Measurements from ENCODE around the gene CDKL1. TPM values are rescaled to one million over a fixed set of nuclear protein-coding genes. Genes with fewer than 3 reads are reported as not detected.

CDKL1 gene
- total and polyA plus RNA-seq, 3 experiments from 2014 or later = 4.8 to 6.7 (median 5.8) TPM

- ChIA-PET POLR2A (interaction anchor here (0.6 to 1.9 kb wide), 2 partner anchors 15 to 34 kb away, joined by 3 to 11 read pairs; no protein-coding TSS in a partner anchor), CTCF (interaction anchor here (1.3 to 2.5 kb wide), 3 partner anchors 33 to 77 kb away, joined by 3 to 5 read pairs (median 5); no protein-coding TSS in a partner anchor)
- peaks cover 7 to 19% (median 15%) of the 10 kb centered on the region in 3 donors for H3K4me1 Mint-ChIP-seq
- peak overlapping the region; percentile 80 to 93 (median 87) for H3K4me3 Mint-ChIP-seq
- no peaks in the 10 kb centered on the region for H3K27me3 ChIP-seq (ENCODE audit: insufficient read depth, low read length, poor library complexity, severe bottlenecking)
- H3K4me1 ChIP-seq (ENCODE audit: insufficient read depth, low read length) = no peaks in the 10 kb centered on the region
- no peaks in the 10 kb centered on the region for H3K36me3 Mint-ChIP-seq
- no peaks in the 10 kb centered on the region for H3K9me3 Mint-ChIP-seq
- DNase-seq = no peak
- peaks cover 0 to 1% of the 10 kb centered on the region in 2 donors for H3K27me3 Mint-ChIP-seq
- H3K27ac ChIP-seq (ENCODE audit: low read depth, low read length) = no peak overlapping the region
- H3K4me3 ChIP-seq (ENCODE audit: low read length) = peak overlapping the region; percentile 73
- peak overlapping the region in 4 of 8 donors; percentile 29 to 81 (median 57) for H3K27ac Mint-ChIP-seq
- no peaks in the 10 kb centered on the region for H3K9me3 ChIP-seq (ENCODE audit: low read length)
- no peaks in the 10 kb centered on the region for H3K36me3 ChIP-seq (ENCODE audit: insufficient read depth, low read length)
Observed at GRCh38 chr14:50397390-50398188, 908 bp upstream of the CDKL1 start.

GRCh38 chr14:50395448-50395847, 1.2 kb downstream of the CDKL1 start:
- Histone ChIP-seq H3K4me3 (ENCODE audit: low read length) (no peak overlapping the region), H3K36me3 (ENCODE audit: insufficient read depth, low read length) (no peaks in the 10 kb centered on the region), H3K9me3 (ENCODE audit: low read length) (no peaks in the 10 kb centered on the region), H3K27me3 (ENCODE audit: insufficient read depth, low read length, poor library complexity, severe bottlenecking) (no peaks in the 10 kb centered on the region), H3K4me1 (ENCODE audit: insufficient read depth, low read length) (no peaks in the 10 kb centered on the region), H3K27ac (ENCODE audit: low read depth, low read length) (no peak overlapping the region)
- no peak for DNase-seq
- CTCF ChIA-PET = interaction anchor here (0.7 kb wide), 1 partner anchor 368 kb away, joined by 5 read pairs; no protein-coding TSS in a partner anchor
- Mint-ChIP-seq H3K9me3 (no peaks in the 10 kb centered on the region), H3K36me3 (peaks cover 0 to 1% (median 0%) of the 10 kb centered on the region in 3 donors), H3K27me3 (peaks cover 0 to 1% of the 10 kb centered on the region in 2 donors), H3K27ac (no peak overlapping the region), H3K4me3 (peak overlapping the region in 6 of 7 donors; percentile 88 to 95 (median 90)), H3K4me1 (peaks cover 7 to 19% (median 15%) of the 10 kb centered on the region in 3 donors)
- POLR2A ChIA-PET = interaction anchor here (1.9 kb wide), 1 partner anchor 32 kb away, joined by 11 read pairs; no protein-coding TSS in a partner anchor

- H3K27me3 ChIP-seq (ENCODE audit: insufficient read depth, low read length, poor library complexity, severe bottlenecking) = no peaks in the 10 kb centered on the region
- peaks cover 0 to 1% (median 0%) of the 10 kb centered on the region in 3 donors for H3K36me3 Mint-ChIP-seq
- no peaks in the 10 kb centered on the region for H3K4me1 ChIP-seq (ENCODE audit: insufficient read depth, low read length)
- no peak overlapping the region for H3K27ac ChIP-seq (ENCODE audit: low read depth, low read length)
- no peaks in the 10 kb centered on the region for H3K9me3 Mint-ChIP-seq
- no peak for DNase-seq
- peaks cover 0 to 1% of the 10 kb centered on the region in 2 donors for H3K27me3 Mint-ChIP-seq
- peak overlapping the region in 1 of 7 donors; percentile 95 for H3K4me3 Mint-ChIP-seq
- peaks cover 7 to 19% (median 15%) of the 10 kb centered on the region in 3 donors for H3K4me1 Mint-ChIP-seq
- H3K4me3 ChIP-seq (ENCODE audit: low read length) = no peak overlapping the region
- no peaks in the 10 kb centered on the region for H3K9me3 ChIP-seq (ENCODE audit: low read length)
- ChIA-PET POLR2A (no interaction called here), CTCF (no interaction called here)
- no peaks in the 10 kb centered on the region for H3K36me3 ChIP-seq (ENCODE audit: insufficient read depth, low read length)
- H3K27ac Mint-ChIP-seq = no peak overlapping the region
Observed at GRCh38 chr14:50394713-50395112, 2.0 kb downstream of the CDKL1 start.

GRCh38 chr14:50389668-50390441, 6.8 kb downstream of the CDKL1 start:
- no peaks in the 10 kb centered on the region for H3K27me3 Mint-ChIP-seq
- no peaks in the 10 kb centered on the region for H3K9me3 Mint-ChIP-seq
- ChIA-PET CTCF (no interaction called here), POLR2A (no interaction called here)
- Histone ChIP-seq H3K27ac (ENCODE audit: low read depth, low read length) (no peak overlapping the region), H3K36me3 (ENCODE audit: insufficient read depth, low read length) (no peaks in the 10 kb centered on the region), H3K27me3 (ENCODE audit: insufficient read depth, low read length, poor library complexity, severe bottlenecking) (no peaks in the 10 kb centered on the region), H3K9me3 (ENCODE audit: low read length) (no peaks in the 10 kb centered on the region), H3K4me1 (ENCODE audit: insufficient read depth, low read length) (no peaks in the 10 kb centered on the region), H3K4me3 (ENCODE audit: low read length) (no peak overlapping the region)
- no peak overlapping the region for H3K4me3 Mint-ChIP-seq
- peak overlapping the region in 1 of 8 donors; percentile 1 for H3K27ac Mint-ChIP-seq
- DNase-seq = no peak
- peaks cover 0 to 1% (median 0%) of the 10 kb centered on the region in 3 donors for H3K36me3 Mint-ChIP-seq
- no peaks in the 10 kb centered on the region for H3K4me1 Mint-ChIP-seq

GRCh38 chr14:50388256-50388931, 8.3 kb downstream of the CDKL1 start:
- no peak overlapping the region for H3K27ac ChIP-seq (ENCODE audit: low read depth, low read length)
- no peak overlapping the region for H3K27ac Mint-ChIP-seq
- POLR2A ChIA-PET = no interaction called here

GRCh38 chr14:50387548-50387947, 9.1 kb downstream of the CDKL1 start:
- DNase-seq = no peak
- H3K27me3 Mint-ChIP-seq = no peaks in the 10 kb centered on the region
- ChIA-PET POLR2A (no interaction called here), CTCF (no interaction called here)
- no peaks in the 10 kb centered on the region for H3K9me3 Mint-ChIP-seq
- H3K9me3 ChIP-seq (ENCODE audit: low read length) = no peaks in the 10 kb centered on the region
- no peaks in the 10 kb centered on the region for H3K4me1 ChIP-seq (ENCODE audit: insufficient read depth, low read length)
- H3K36me3 ChIP-seq (ENCODE audit: insufficient read depth, low read length) = no peaks in the 10 kb centered on the region
- H3K27ac Mint-ChIP-seq = no peak overlapping the region
- no peak overlapping the region for H3K4me3 Mint-ChIP-seq
- no peaks in the 10 kb centered on the region for H3K4me1 Mint-ChIP-seq
- H3K36me3 Mint-ChIP-seq = peaks cover 0 to 1% (median 0%) of the 10 kb centered on the region in 3 donors
- H3K27ac ChIP-seq (ENCODE audit: low read depth, low read length) = no peak overlapping the region
- H3K4me3 ChIP-seq (ENCODE audit: low read length) = no peak overlapping the region
- no peaks in the 10 kb centered on the region for H3K27me3 ChIP-seq (ENCODE audit: insufficient read depth, low read length, poor library complexity, severe bottlenecking)

More at GRCh38 chr14:50388256-50388931, 8.3 kb downstream of the CDKL1 start:
- no peak overlapping the region for H3K4me3 ChIP-seq (ENCODE audit: low read length)
- CTCF ChIA-PET = no interaction called here
- no peak for DNase-seq
- H3K4me1 Mint-ChIP-seq = no peaks in the 10 kb centered on the region
- H3K27me3 ChIP-seq (ENCODE audit: insufficient read depth, low read length, poor library complexity, severe bottlenecking) = no peaks in the 10 kb centered on the region
- peaks cover 0 to 1% (median 0%) of the 10 kb centered on the region in 3 donors for H3K36me3 Mint-ChIP-seq
- no peaks in the 10 kb centered on the region for H3K9me3 Mint-ChIP-seq
- no peaks in the 10 kb centered on the region for H3K36me3 ChIP-seq (ENCODE audit: insufficient read depth, low read length)
- H3K4me3 Mint-ChIP-seq = no peak overlapping the region
- H3K4me1 ChIP-seq (ENCODE audit: insufficient read depth, low read length) = no peaks in the 10 kb centered on the region
- no peaks in the 10 kb centered on the region for H3K27me3 Mint-ChIP-seq
- no peaks in the 10 kb centered on the region for H3K9me3 ChIP-seq (ENCODE audit: low read length)

- no peak overlapping the region for H3K4me3 Mint-ChIP-seq
- no peaks in the 10 kb centered on the region for H3K27me3 Mint-ChIP-seq
- no peaks in the 10 kb centered on the region for H3K4me1 Mint-ChIP-seq
- H3K4me1 ChIP-seq (ENCODE audit: insufficient read depth, low read length) = no peaks in the 10 kb centered on the region
- no peaks in the 10 kb centered on the region for H3K36me3 ChIP-seq (ENCODE audit: insufficient read depth, low read length)
- no peaks in the 10 kb centered on the region for H3K9me3 Mint-ChIP-seq
- H3K4me3 ChIP-seq (ENCODE audit: low read length) = no peak overlapping the region
- CTCF ChIA-PET = no interaction called here
- POLR2A ChIA-PET = interaction anchor here (0.6 to 0.7 kb wide), 2 partner anchors 14 to 42 kb away, joined by 3 to 4 read pairs; no protein-coding TSS in a partner anchor
- no peak for DNase-seq
- H3K36me3 Mint-ChIP-seq = no peaks in the 10 kb centered on the region
- no peaks in the 10 kb centered on the region for H3K9me3 ChIP-seq (ENCODE audit: low read length)
- no peak overlapping the region for H3K27ac ChIP-seq (ENCODE audit: low read depth, low read length)
- no peak overlapping the region for H3K27ac Mint-ChIP-seq
- no peaks in the 10 kb centered on the region for H3K27me3 ChIP-seq (ENCODE audit: insufficient read depth, low read length, poor library complexity, severe bottlenecking)
Observed at GRCh38 chr14:50383618-50384225, 13.0 kb downstream of the CDKL1 start.
